ENCODE measurements around the gene GLIS1. TPM values are rescaled to one million over a fixed set of nuclear protein-coding genes. Genes with fewer than 3 reads are reported as not detected.

GLIS1 gene
- polyA plus RNA-seq, 1 donor from 2014 or later, result not detected

DNA sequence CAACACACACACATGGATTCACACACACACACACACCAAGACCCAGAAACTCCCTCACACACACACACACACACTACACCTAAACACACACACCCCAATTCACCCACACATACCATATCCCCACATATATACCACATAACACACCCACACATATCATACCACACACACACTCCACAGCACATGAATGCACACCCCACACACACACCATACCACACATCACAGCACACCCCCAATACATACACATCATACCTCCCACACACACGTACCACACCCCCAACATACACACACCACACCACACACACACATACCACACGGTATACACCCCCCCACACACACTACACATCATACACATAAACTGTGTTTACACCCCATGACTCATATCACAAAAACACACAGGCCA lies 199.7 kb downstream of the GLIS1 start:
- H3K4me3 ChIP-seq (ENCODE audit: low read length), result no peak overlapping the region
- no peak overlapping the region for H3K4me2 ChIP-seq (ENCODE audit: low read length)
- H2AFZ ChIP-seq (ENCODE audit: low read depth, low read length), result no peak overlapping the region
- no peak overlapping the region for H3K27ac ChIP-seq (ENCODE audit: low read length)
- no peaks in the 10 kb centered on the region for H3K9me2 ChIP-seq (ENCODE audit: insufficient read depth, low read length)
- no peaks in the 10 kb centered on the region for H3K79me2 ChIP-seq (replicated peaks; ENCODE audit: insufficient read depth, low read length)
- no peak overlapping the region for H3K9ac ChIP-seq (ENCODE audit: low read length)
- TF ChIP-seq EP300 (conservative IDR thresholded peaks at IDR 0.05; ENCODE audit: poor library complexity, severe bottlenecking) (no peak), TAF1 (IDR thresholded peaks at IDR 0.05; ENCODE audit: low read depth) (no peak), POLR2AphosphoS5 (IDR thresholded peaks at IDR 0.05) (no peak), CTCF (IDR thresholded peaks at IDR 0.05; ENCODE audit: poor library complexity, severe bottlenecking) (no peak), SMC3 (conservative IDR thresholded peaks at IDR 0.05; ENCODE audit: poor library complexity) (no peak), RAD21 (conservative IDR thresholded peaks at IDR 0.05) (no peak), EZH2 (IDR thresholded peaks at IDR 0.05; ENCODE audit: borderline replicate concordance, insufficient read depth, low read length, poor library complexity, severe bottlenecking) (no peak), MXI1 (conservative IDR thresholded peaks at IDR 0.05; ENCODE audit: poor library complexity, severe bottlenecking) (no peak)
- TF ChIP-seq, protein P1, sequence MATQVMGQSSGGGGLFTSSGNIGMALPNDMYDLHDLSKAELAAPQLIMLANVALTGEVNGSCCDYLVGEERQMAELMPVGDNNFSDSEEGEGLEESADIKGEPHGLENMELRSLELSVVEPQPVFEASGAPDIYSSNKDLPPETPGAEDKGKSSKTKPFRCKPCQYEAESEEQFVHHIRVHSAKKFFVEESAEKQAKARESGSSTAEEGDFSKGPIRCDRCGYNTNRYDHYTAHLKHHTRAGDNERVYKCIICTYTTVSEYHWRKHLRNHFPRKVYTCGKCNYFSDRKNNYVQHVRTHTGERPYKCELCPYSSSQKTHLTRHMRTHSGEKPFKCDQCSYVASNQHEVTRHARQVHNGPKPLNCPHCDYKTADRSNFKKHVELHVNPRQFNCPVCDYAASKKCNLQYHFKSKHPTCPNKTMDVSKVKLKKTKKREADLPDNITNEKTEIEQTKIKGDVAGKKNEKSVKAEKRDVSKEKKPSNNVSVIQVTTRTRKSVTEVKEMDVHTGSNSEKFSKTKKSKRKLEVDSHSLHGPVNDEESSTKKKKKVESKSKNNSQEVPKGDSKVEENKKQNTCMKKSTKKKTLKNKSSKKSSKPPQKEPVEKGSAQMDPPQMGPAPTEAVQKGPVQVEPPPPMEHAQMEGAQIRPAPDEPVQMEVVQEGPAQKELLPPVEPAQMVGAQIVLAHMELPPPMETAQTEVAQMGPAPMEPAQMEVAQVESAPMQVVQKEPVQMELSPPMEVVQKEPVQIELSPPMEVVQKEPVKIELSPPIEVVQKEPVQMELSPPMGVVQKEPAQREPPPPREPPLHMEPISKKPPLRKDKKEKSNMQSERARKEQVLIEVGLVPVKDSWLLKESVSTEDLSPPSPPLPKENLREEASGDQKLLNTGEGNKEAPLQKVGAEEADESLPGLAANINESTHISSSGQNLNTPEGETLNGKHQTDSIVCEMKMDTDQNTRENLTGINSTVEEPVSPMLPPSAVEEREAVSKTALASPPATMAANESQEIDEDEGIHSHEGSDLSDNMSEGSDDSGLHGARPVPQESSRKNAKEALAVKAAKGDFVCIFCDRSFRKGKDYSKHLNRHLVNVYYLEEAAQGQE (IDR thresholded peaks at IDR 0.05; ENCODE audit: borderline replicate concordance), result no peak
- H3K36me3 ChIP-seq (ENCODE audit: insufficient read depth, low read length), result no peaks in the 10 kb centered on the region
- no peaks in the 10 kb centered on the region for H3F3A ChIP-seq (ENCODE audit: insufficient read depth, low read length, poor library complexity, severe bottlenecking)
- H3K9me3 ChIP-seq (ENCODE audit: low read length), result no peaks in the 10 kb centered on the region
- H4K20me1 ChIP-seq (ENCODE audit: insufficient read depth), result no peaks in the 10 kb centered on the region
- no peaks in the 10 kb centered on the region for H3K27me3 ChIP-seq (ENCODE audit: insufficient read depth, low read depth, low read length)

DNA sequence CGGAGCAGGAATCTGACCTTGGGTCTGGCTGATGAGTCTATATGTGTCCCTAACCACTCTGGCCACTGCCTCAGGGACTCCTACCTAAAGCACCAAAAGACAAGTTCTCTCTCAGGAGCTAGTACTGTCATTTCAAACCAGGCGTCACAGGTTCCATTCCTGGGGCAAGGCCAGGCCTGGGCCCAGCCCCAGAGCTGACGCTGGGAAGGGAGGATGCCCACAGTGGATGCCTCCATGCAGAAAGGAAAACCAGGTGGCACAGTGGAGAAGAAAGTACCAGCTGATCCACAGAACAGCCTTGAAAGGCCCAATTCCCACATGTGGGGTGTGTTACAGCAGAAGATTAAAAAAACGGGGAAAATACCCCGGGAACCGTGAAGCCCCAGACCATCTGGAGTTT lies 202.4 kb downstream of the GLIS1 start:
- no peak for TF ChIP-seq TAF1 (IDR thresholded peaks at IDR 0.05; ENCODE audit: low read depth)
- TF ChIP-seq POLR2AphosphoS5 (IDR thresholded peaks at IDR 0.05), result no peak
- no peak for TF ChIP-seq EZH2 (IDR thresholded peaks at IDR 0.05; ENCODE audit: borderline replicate concordance, insufficient read depth, low read length, poor library complexity, severe bottlenecking)
- TF ChIP-seq, protein P1 (IDR thresholded peaks at IDR 0.05; ENCODE audit: borderline replicate concordance), result no peak
- TF ChIP-seq CTCF (IDR thresholded peaks at IDR 0.05; ENCODE audit: poor library complexity, severe bottlenecking), result no peak
- no peak for TF ChIP-seq RAD21 (conservative IDR thresholded peaks at IDR 0.05)
- no peak for TF ChIP-seq MXI1 (conservative IDR thresholded peaks at IDR 0.05; ENCODE audit: poor library complexity, severe bottlenecking)
- no peak for TF ChIP-seq EP300 (conservative IDR thresholded peaks at IDR 0.05; ENCODE audit: poor library complexity, severe bottlenecking)
- TF ChIP-seq SMC3 (conservative IDR thresholded peaks at IDR 0.05; ENCODE audit: poor library complexity), result no peak
- Histone ChIP-seq H3K27me3 (ENCODE audit: insufficient read depth, low read depth, low read length) (no peaks in the 10 kb centered on the region), H2AFZ (ENCODE audit: low read depth, low read length) (no peak overlapping the region), H3K36me3 (ENCODE audit: insufficient read depth, low read length) (no peaks in the 10 kb centered on the region), H4K20me1 (ENCODE audit: insufficient read depth) (no peaks in the 10 kb centered on the region), H3K27ac (ENCODE audit: low read length) (no peak overlapping the region), H3K9me2 (ENCODE audit: insufficient read depth, low read length) (no peaks in the 10 kb centered on the region), H3K79me2 (replicated peaks; ENCODE audit: insufficient read depth, low read length) (no peaks in the 10 kb centered on the region), H3F3A (ENCODE audit: insufficient read depth, low read length, poor library complexity, severe bottlenecking) (no peaks in the 10 kb centered on the region), H3K4me3 (ENCODE audit: low read length) (no peak overlapping the region), H3K4me2 (ENCODE audit: low read length) (no peak overlapping the region), H3K9ac (ENCODE audit: low read length) (no peak overlapping the region), H3K9me3 (ENCODE audit: low read length) (no peaks in the 10 kb centered on the region)

Data from neural cell (in vitro differentiated cells).